ENCODE data around the gene NDUFS2. TPM values are rescaled to one million over a fixed set of nuclear protein-coding genes. Genes with fewer than 3 reads are reported as not detected.

NDUFS2 gene
- total and polyA plus RNA-seq, 9 of the 15 experiments (the other 6 are each of a cell fraction or from before 2014, with no cell fraction given), result 70.0 to 176 (median 141) TPM

- peaks cover 45% of the 10 kb centered on the region for H3K36me3 ChIP-seq (ENCODE audit: control insufficient read depth, insufficient read depth, low read length)
- no peak overlapping the region for H3K27ac ChIP-seq (ENCODE audit: extremely low read depth, low read depth, low read length)
- no peak overlapping the region for H3K4me3 ChIP-seq
- in situ Hi-C loops (cut with MboI), result no loop called here
- CTCF ChIA-PET (ENCODE audit: low intra/inter-chr PET ratio), result interaction anchor here (0.6 kb wide), 1 partner anchor 322 kb away, joined by 3 read pairs; no protein-coding TSS in a partner anchor
- no peaks in the 10 kb centered on the region for H3K9me3 ChIP-seq (replicated peaks; ENCODE audit: control insufficient read depth, insufficient read depth, low read depth, low read length)
- TF ChIP-seq CTCF (IDR thresholded peaks at IDR 0.05 in 2 of 3, conservative IDR thresholded peaks at IDR 0.05 in 1 of 3; ENCODE audit: insufficient read depth in 2 of 3, low read depth in 1 of 3, low read length in 3 of 3) (peak in 2 of 3 experiments; percentile 11 to 21; a peak in 1 of 6 replicates), ERF (CRISPR knock-in tag; IDR thresholded peaks at IDR 0.05) (no peak)
- peaks cover 39 to 48% of the 10 kb centered on the region in 2 experiments for H3K4me1 ChIP-seq (replicated peaks in 1 of 2; ENCODE audit: control insufficient read depth in 2 of 2, insufficient read depth in 2 of 2, low read length in 2 of 2)
- no peaks in the 10 kb centered on the region for H3K27me3 ChIP-seq (ENCODE audit: control insufficient read depth in 2 of 2, insufficient read depth in 2 of 2, low read length in 2 of 2)
- peaks cover 52% of the 10 kb centered on the region for H3K79me2 ChIP-seq (ENCODE audit: control insufficient read depth, insufficient read depth, low read length)
- WGBS (ENCODE audit: insufficient coverage, low coverage, missing lambda C conversion rate), result 83% methylated on average over 1 of the region's 1 CpG
- ATAC-seq, result no peak
- no peak for FAIRE-seq
- no peaks in the 10 kb centered on the region for H3K9me1 ChIP-seq (ENCODE audit: control insufficient read depth, insufficient read depth, low read length)
- POLR2A ChIA-PET, result interaction anchor here (0.6 to 2.2 kb wide), 9 partner anchors 8 to 450 kb away, joined by 3 to 10 read pairs (median 3); partner anchors contain the start of genes DEDD and PPOX
- intact Hi-C loops (cut with micrococcal nuclease), result loop anchor here (2.0 kb wide), 1 partner anchor 19 kb away; the partner anchor contains the start of gene B4GALT3
- no peaks in the 10 kb centered on the region for H4K20me1 ChIP-seq (replicated peaks; ENCODE audit: control insufficient read depth, insufficient read depth, low read length)
- H2AFZ ChIP-seq (ENCODE audit: low read depth, low read length), result no peak overlapping the region
- BruUV-seq (replicated peaks), result no TSS peak
- no peak overlapping the region; a peak in 1 of 4 replicates for H3K9ac ChIP-seq (ENCODE audit: insufficient read depth in 1 of 2, low read depth in 2 of 2, low read length in 2 of 2)
- no peak for DNase-seq (ENCODE audit: extremely low read depth in 1 of 4, low spot score in 3 of 4)
- H3K4me2 ChIP-seq (ENCODE audit: insufficient read depth, low read length), result no peak overlapping the region
These were observed 44.3 kb upstream of the NDUFS2 start for GRCh38 chr1:161157867-161158266.
